NCI-H82 (cell line): ENCODE results near the gene IRF2BP1.
"Not testable (repeated sequence)": the region's sequence is repeated elsewhere in the genome, so short reads cannot be mapped to it uniquely, and the experiment has no call there.

Source experiments
- DNase-seq: peaks from one replicate; lab custom pipeline; 2025; lab: John Stamatoyannopoulos, UW

Gene IRF2BP1

GRCh38 chr19:45882652-45883585, 3.0 kb downstream of the IRF2BP1 start:
- peak; percentile 90 for DNase-seq

- DNase-seq: peak; percentile 23
These were observed 3.9 kb downstream of the IRF2BP1 start for GRCh38 chr19:45881909-45882528.

- no peak for DNase-seq
These were observed 4.6 kb downstream of the IRF2BP1 start for GRCh38 chr19:45881082-45881908.

- no peak for DNase-seq
These were observed 6.0 kb downstream of the IRF2BP1 start for GRCh38 chr19:45879971-45880370.

- DNase-seq: no peak
These were observed 6.9 kb downstream of the IRF2BP1 start for GRCh38 chr19:45879055-45879454.

- no peak for DNase-seq
These were observed 7.7 kb downstream of the IRF2BP1 start for GRCh38 chr19:45878043-45878794.

GRCh38 chr19:45876411-45877197, 9.3 kb downstream of the IRF2BP1 start:
- DNase-seq: no peak

GRCh38 chr19:45876161-45876410, 9.9 kb downstream of the IRF2BP1 start:
- DNase-seq: no peak

GRCh38 chr19:45874620-45874966, 11.3 kb downstream of the IRF2BP1 start:
- DNase-seq: no peak

- DNase-seq: no peak
These were observed 12.6 kb downstream of the IRF2BP1 start for GRCh38 chr19:45873219-45873772.

GRCh38 chr19:45872095-45872919, 13.6 kb downstream of the IRF2BP1 start:
- DNase-seq: no peak

- DNase-seq: no peak
These were observed 15.1 kb downstream of the IRF2BP1 start for GRCh38 chr19:45870798-45871197.

- not testable (repeated sequence) for DNase-seq
These were observed 18.7 kb downstream of the IRF2BP1 start for GRCh38 chr19:45867241-45867640.

GRCh38 chr19:45866400-45867176, 19.4 kb downstream of the IRF2BP1 start:
- no peak for DNase-seq

GRCh38 chr19:45865269-45865948, 20.5 kb downstream of the IRF2BP1 start:
- DNase-seq: no peak

GRCh38 chr19:45864629-45865082, 21.3 kb downstream of the IRF2BP1 start:
- no peak for DNase-seq

- DNase-seq: peak; percentile 78
These were observed 21.9 kb downstream of the IRF2BP1 start, which contains the start of gene FOXA3 for GRCh38 chr19:45863840-45864628. Gene FOXA3, plus strand, starts transcription at chr19:45864326. Its CDS starts 131 bp downstream, at chr19:45864457.
